ENCODE data around the gene KCNV2. TPM values are rescaled to one million over a fixed set of nuclear protein-coding genes. Genes with fewer than 3 reads are reported as not detected.

KCNV2 gene
- total and polyA plus RNA-seq, 7 donors = not detected

DNA sequence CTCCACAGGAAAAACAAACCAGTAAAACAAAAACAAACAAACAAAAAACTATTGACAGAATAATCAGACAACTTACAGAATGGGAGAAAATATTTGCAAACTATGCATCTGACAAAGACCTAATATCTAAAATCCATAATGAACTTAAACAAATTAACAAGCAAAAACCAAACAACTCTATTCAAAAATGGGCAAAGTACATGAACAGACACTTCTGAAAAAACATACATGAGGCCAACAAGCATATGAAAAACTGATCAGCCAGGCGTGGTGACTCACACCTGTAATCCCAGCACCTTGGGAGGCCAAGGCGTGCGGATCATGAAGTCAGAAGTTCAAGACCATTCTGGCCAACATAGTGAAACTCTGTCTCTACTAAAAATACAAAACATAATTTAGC lies 60.1 kb downstream of the KCNV2 start:
- Histone ChIP-seq H3K27ac (no peak overlapping the region), H3K4me3 (no peak overlapping the region), H3K27me3 (no peaks in the 10 kb centered on the region), H3K9me3 (peaks cover 0 to 7% (median 3%) of the 10 kb centered on the region in 4 donors), H3K36me3 (peaks cover 0 to 76% (median 7%) of the 10 kb centered on the region in 4 donors), H3K4me1 (no peaks in the 10 kb centered on the region)
- no peak for TF ChIP-seq POLR2AphosphoS5 (IDR thresholded peaks at IDR 0.05)
- DNase-seq = no peak
- intact Hi-C loops (cut with DNase I) = no loop called here
- 96 to 97% methylated on average over 3 of the region's 3 CpGs for WGBS, 2 donors

DNA sequence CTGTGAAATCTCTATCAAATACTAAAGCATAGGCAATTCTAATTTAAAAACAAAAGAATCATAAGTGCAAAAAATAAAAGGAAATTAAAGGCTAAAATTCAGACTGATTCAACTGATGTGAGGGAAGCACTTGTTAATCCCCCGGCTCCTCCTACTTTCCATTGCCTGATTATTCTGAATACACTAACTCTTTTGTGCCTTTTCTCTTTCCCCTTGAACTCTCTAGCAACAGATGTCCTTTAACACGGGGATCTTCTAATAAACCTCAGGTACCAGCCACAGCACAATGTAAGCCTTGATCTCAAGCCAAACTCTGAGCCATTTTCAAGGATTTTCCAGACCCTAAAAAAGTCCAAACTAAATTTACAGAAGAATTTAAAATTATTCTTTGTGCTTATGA lies 61.5 kb downstream of the KCNV2 start:
- no peaks in the 10 kb centered on the region for H3K27me3 ChIP-seq
- intact Hi-C loops (cut with DNase I) = no loop called here
- no peak for TF ChIP-seq POLR2AphosphoS5 (IDR thresholded peaks at IDR 0.05)
- TF ChIP-seq, protein P1, sequence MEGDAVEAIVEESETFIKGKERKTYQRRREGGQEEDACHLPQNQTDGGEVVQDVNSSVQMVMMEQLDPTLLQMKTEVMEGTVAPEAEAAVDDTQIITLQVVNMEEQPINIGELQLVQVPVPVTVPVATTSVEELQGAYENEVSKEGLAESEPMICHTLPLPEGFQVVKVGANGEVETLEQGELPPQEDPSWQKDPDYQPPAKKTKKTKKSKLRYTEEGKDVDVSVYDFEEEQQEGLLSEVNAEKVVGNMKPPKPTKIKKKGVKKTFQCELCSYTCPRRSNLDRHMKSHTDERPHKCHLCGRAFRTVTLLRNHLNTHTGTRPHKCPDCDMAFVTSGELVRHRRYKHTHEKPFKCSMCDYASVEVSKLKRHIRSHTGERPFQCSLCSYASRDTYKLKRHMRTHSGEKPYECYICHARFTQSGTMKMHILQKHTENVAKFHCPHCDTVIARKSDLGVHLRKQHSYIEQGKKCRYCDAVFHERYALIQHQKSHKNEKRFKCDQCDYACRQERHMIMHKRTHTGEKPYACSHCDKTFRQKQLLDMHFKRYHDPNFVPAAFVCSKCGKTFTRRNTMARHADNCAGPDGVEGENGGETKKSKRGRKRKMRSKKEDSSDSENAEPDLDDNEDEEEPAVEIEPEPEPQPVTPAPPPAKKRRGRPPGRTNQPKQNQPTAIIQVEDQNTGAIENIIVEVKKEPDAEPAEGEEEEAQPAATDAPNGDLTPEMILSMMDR (IDR thresholded peaks at IDR 0.05) = no peak
- TF ChIP-seq POLR2A (IDR thresholded peaks at IDR 0.05) = no peak
- no peak for TF ChIP-seq EP300 (IDR thresholded peaks at IDR 0.05)
- H3K27ac ChIP-seq = no peak overlapping the region
- no peaks in the 10 kb centered on the region for H3K4me1 ChIP-seq
- 93 to 95% methylated on average over 2 of the region's 2 CpGs for WGBS, 2 donors
- peaks cover 0 to 66% (median 9%) of the 10 kb centered on the region in 4 donors for H3K36me3 ChIP-seq
- DNase-seq = no peak
- no peak overlapping the region for H3K4me3 ChIP-seq
- H3K9me3 ChIP-seq = peaks cover 0 to 7% (median 3%) of the 10 kb centered on the region in 4 donors

Other genes with a start within 250 kb of the KCNV2 start
- gene VLDLR, start 95.7 kb upstream of the KCNV2 start, total RNA-seq = 10 to 100 TPM in 2 of 4 donors, 1 to 10 TPM in 2; 2.5 to 13.6 (median 7.4) TPM
- gene VLDLR, start 95.7 kb upstream of the KCNV2 start, polyA plus RNA-seq = 1 to 10 TPM; 1.8 to 4.0 (median 2.3) TPM
- 10 to 100 TPM; 18.6 to 27.6 (median 21.3) TPM for gene PUM3, start 126.6 kb downstream of the KCNV2 start, total RNA-seq
- gene PUM3, start 126.6 kb downstream of the KCNV2 start, polyA plus RNA-seq = 10 to 100 TPM; 18.0 to 36.5 (median 24.0) TPM

All from sigmoid colon (tissue), 7 donors.